ENCODE data around the gene AOPEP.

DNA sequence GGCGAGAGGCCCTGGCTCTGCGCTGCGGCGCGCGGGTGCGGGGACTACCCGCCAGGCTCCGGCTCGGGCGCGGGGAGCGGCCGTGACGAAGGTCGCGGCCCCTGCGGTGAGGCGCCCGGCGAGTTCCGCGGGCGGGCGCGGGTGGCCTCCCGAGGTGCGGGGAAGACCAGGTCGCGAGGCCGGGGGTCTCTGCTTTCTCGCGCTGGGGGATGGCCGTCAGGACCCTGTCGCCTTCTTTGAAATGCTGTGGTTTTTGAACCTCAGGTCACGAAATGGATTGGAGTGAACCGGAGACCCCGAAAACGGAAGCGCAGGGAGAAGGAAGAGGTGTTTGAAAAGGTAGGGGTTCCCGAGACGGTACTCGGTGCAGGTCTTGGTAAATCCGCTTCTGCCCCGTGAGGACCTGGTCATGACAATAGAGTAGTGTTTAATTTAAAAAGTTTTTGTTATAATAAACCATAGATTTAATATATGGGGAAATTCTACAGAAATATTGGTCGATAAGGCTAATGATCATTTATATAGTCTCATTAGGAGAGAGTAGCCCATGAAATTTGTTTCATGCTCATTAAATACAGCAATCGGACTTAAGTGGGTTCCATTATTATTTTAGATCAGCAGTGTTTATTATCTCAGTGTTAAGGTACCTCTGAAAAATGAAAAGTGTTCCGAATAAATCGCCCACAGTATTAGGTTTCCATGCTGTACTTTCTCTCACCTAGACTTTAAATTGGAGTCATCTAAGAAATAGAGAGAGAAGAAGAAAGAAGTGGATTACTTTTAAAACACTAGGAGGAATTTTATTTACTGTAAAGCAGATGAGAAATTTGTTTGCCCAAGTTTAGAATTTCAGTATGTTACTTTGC, 279.0 kb downstream of the AOPEP start:
- TF ChIP-seq FOXJ3 (CRISPR knock-in tag; IDR thresholded peaks at IDR 0.05) (no peak), YY1 (IDR thresholded peaks at IDR 0.05; ENCODE audit: low read depth) (no peak), POLR2AphosphoS5 (IDR thresholded peaks at IDR 0.05; ENCODE audit: low read depth, low read length) (no peak), NRF1 (IDR thresholded peaks at IDR 0.05; ENCODE audit: low read depth, low read length) (no peak), SIN3A (IDR thresholded peaks at IDR 0.05; ENCODE audit: borderline replicate concordance, low read depth, low read length) (no peak), EZH2phosphoT487 (IDR thresholded peaks at IDR 0.05; ENCODE audit: borderline replicate concordance, low read depth) (no peak), TAF1 (IDR thresholded peaks at IDR 0.05; ENCODE audit: borderline replicate concordance, low read depth, low read length) (no peak), RFX5 (IDR thresholded peaks at IDR 0.05; ENCODE audit: low read length) (no peak), FOXM1 (IDR thresholded peaks at IDR 0.05; ENCODE audit: low read depth) (no peak), EP300 (IDR thresholded peaks at IDR 0.05; ENCODE audit: borderline replicate concordance in 1 of 2, low read depth in 1 of 2, low read length in 1 of 2) (no peak), RCOR1 (IDR thresholded peaks at IDR 0.05; ENCODE audit: low read length) (no peak)
- TF ChIP-seq, protein P1, sequence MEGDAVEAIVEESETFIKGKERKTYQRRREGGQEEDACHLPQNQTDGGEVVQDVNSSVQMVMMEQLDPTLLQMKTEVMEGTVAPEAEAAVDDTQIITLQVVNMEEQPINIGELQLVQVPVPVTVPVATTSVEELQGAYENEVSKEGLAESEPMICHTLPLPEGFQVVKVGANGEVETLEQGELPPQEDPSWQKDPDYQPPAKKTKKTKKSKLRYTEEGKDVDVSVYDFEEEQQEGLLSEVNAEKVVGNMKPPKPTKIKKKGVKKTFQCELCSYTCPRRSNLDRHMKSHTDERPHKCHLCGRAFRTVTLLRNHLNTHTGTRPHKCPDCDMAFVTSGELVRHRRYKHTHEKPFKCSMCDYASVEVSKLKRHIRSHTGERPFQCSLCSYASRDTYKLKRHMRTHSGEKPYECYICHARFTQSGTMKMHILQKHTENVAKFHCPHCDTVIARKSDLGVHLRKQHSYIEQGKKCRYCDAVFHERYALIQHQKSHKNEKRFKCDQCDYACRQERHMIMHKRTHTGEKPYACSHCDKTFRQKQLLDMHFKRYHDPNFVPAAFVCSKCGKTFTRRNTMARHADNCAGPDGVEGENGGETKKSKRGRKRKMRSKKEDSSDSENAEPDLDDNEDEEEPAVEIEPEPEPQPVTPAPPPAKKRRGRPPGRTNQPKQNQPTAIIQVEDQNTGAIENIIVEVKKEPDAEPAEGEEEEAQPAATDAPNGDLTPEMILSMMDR (IDR thresholded peaks at IDR 0.05), result no peak
- TF ChIP-seq, protein P2, sequence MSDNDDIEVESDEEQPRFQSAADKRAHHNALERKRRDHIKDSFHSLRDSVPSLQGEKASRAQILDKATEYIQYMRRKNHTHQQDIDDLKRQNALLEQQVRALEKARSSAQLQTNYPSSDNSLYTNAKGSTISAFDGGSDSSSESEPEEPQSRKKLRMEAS (IDR thresholded peaks at IDR 0.05; ENCODE audit: low read depth), result no peak
- TF ChIP-seq, protein P3, sequence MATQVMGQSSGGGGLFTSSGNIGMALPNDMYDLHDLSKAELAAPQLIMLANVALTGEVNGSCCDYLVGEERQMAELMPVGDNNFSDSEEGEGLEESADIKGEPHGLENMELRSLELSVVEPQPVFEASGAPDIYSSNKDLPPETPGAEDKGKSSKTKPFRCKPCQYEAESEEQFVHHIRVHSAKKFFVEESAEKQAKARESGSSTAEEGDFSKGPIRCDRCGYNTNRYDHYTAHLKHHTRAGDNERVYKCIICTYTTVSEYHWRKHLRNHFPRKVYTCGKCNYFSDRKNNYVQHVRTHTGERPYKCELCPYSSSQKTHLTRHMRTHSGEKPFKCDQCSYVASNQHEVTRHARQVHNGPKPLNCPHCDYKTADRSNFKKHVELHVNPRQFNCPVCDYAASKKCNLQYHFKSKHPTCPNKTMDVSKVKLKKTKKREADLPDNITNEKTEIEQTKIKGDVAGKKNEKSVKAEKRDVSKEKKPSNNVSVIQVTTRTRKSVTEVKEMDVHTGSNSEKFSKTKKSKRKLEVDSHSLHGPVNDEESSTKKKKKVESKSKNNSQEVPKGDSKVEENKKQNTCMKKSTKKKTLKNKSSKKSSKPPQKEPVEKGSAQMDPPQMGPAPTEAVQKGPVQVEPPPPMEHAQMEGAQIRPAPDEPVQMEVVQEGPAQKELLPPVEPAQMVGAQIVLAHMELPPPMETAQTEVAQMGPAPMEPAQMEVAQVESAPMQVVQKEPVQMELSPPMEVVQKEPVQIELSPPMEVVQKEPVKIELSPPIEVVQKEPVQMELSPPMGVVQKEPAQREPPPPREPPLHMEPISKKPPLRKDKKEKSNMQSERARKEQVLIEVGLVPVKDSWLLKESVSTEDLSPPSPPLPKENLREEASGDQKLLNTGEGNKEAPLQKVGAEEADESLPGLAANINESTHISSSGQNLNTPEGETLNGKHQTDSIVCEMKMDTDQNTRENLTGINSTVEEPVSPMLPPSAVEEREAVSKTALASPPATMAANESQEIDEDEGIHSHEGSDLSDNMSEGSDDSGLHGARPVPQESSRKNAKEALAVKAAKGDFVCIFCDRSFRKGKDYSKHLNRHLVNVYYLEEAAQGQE (IDR thresholded peaks at IDR 0.05; ENCODE audit: low read depth, low read length), result no peak
